T-helper 2 cell (primary cell): ENCODE results near the gene SH2B3.
A peak's percentile ranks its signal among the peaks of the same experiment; 100 is the strongest.

Experiments used
- DNase-seq, 5 experiments: peaks; one replicate each; pipeline versions ENCODE4 v3.0.0 to v3.0.0-alpha.2; 2012 to 2022

The SH2B3 gene

GRCh38 chr12:111429828-111430432 is 24.2 kb downstream of the SH2B3 start:
- DNase-seq: peak; percentile 43 to 88 (median 75)

- DNase-seq: peak; percentile 46 to 81 (median 64)
Observed at GRCh38 chr12:111430433-111431353, 25.0 kb downstream of the SH2B3 start.

- no peak for DNase-seq
Observed at GRCh38 chr12:111431772-111432171, 26.0 kb downstream of the SH2B3 start.

GRCh38 chr12:111434049-111434448 is 28.3 kb downstream of the SH2B3 start:
- no peak for DNase-seq

- peak; percentile 53 to 97 (median 78) for DNase-seq
Observed at GRCh38 chr12:111434680-111435338, 29.1 kb downstream of the SH2B3 start.

GRCh38 chr12:111435661-111436201 is 30.0 kb downstream of the SH2B3 start:
- peak in 1 of 5 experiments; percentile 65 for DNase-seq

- no peak for DNase-seq
Observed at GRCh38 chr12:111436266-111436665, 30.5 kb downstream of the SH2B3 start.

- no peak for DNase-seq
Observed at GRCh38 chr12:111436811-111437210, 31.1 kb downstream of the SH2B3 start.

- DNase-seq: no peak
Observed at GRCh38 chr12:111437816-111438454, 32.2 kb downstream of the SH2B3 start.

- DNase-seq: peak in 2 of 5 experiments; percentile 43 to 74
Observed at GRCh38 chr12:111438481-111438880, 32.8 kb downstream of the SH2B3 start.

GRCh38 chr12:111439657-111440151 is 34.0 kb downstream of the SH2B3 start:
- DNase-seq: no peak

GRCh38 chr12:111440152-111440551 is 34.4 kb downstream of the SH2B3 start:
- no peak for DNase-seq

GRCh38 chr12:111440631-111441030 is 34.9 kb downstream of the SH2B3 start:
- DNase-seq: no peak

- DNase-seq: no peak
Observed at GRCh38 chr12:111441107-111441928, 35.6 kb downstream of the SH2B3 start.

GRCh38 chr12:111442301-111443045 is 36.8 kb downstream of the SH2B3 start:
- no peak for DNase-seq

GRCh38 chr12:111443086-111443485 is 37.4 kb downstream of the SH2B3 start:
- no peak for DNase-seq

- no peak for DNase-seq
Observed at GRCh38 chr12:111443586-111443985, 37.9 kb downstream of the SH2B3 start.

GRCh38 chr12:111444314-111444924 is 38.7 kb downstream of the SH2B3 start:
- peak in 1 of 5 experiments; percentile 79 for DNase-seq

GRCh38 chr12:111444925-111445725 is 39.4 kb downstream of the SH2B3 start:
- peak; percentile 53 to 97 (median 77) for DNase-seq
